ENCODE data around the gene ASCC1. TPM values are rescaled to one million over a fixed set of nuclear protein-coding genes. Genes with fewer than 3 reads are reported as not detected.

Gene ASCC1
- total and polyA plus RNA-seq, 2 of the 4 experiments (the other 2 are of a cell fraction), result 15.9 to 21.0 TPM

DNA sequence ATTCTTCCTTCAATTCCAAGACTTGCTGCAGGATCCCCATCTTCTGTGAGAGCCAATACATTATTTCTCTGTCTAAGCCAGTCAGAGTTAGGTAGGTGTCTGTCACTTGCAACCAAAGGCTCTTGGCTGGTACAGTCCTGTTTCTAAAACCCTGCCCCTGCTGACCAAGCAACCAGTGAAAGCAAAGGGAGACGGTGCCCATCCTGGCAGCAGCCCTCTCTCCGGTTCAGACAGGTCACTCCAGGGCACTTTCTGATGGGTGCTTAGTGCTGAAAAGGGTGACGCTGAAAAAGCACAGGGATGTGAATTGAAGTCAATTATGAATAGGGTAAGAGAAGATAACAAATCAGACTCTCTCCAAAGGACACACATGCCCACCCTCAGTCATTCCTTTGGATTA, 165.2 kb downstream of the ASCC1 start:
- ATAC-seq (ENCODE audit: low read depth) (no peak), DNase-seq (no peak)
- Histone ChIP-seq H4K5ac (ENCODE audit: low read depth, low read length) (no peak overlapping the region), H3K4me1 (ENCODE audit: control insufficient read depth, insufficient read depth, low read length) (no peaks in the 10 kb centered on the region; the same call in 1 of the 2 replicates), H4K91ac (ENCODE audit: insufficient read depth, low read depth, low read length) (no peak overlapping the region), H2BK5ac (ENCODE audit: low read depth, low read length, poor library complexity, severe bottlenecking) (no peak overlapping the region), H3K27ac (ENCODE audit: insufficient read depth, low read length) (no peak overlapping the region), H3K56ac (ENCODE audit: extremely low read depth, insufficient read depth, low read length) (no peak overlapping the region), H3K18ac (ENCODE audit: low read depth, low read length) (no peak overlapping the region), H2BK20ac (ENCODE audit: low read depth, low read length) (no peak overlapping the region), H2AK9ac (replicated peaks; ENCODE audit: low read depth, low read length, poor library complexity) (no peak overlapping the region), H3K36me3 (ENCODE audit: control insufficient read depth, insufficient read depth, low read length) (no peaks in the 10 kb centered on the region), H3K4me3 (ENCODE audit: insufficient read depth, low read depth, low read length) (no peak overlapping the region), H2BK120ac (ENCODE audit: low read depth, low read length) (no peak overlapping the region), H3K14ac (replicated peaks; ENCODE audit: low read depth, low read length) (no peak overlapping the region), H3K79me1 (ENCODE audit: low read depth in 1 of 2, low read length in 2 of 2) (no peaks in the 10 kb centered on the region), H2AK5ac (ENCODE audit: low read depth, low read length) (no peak overlapping the region), H2BK15ac (ENCODE audit: low read depth, low read length) (no peak overlapping the region), H4K8ac (ENCODE audit: low read depth in 2 of 2, low read length in 2 of 2) (no peak overlapping the region), H2AFZ (replicated peaks; ENCODE audit: low read length, poor library complexity) (no peak overlapping the region), H4K20me1 (ENCODE audit: insufficient read depth, low read length) (no peaks in the 10 kb centered on the region), H3K23ac (ENCODE audit: low read depth, low read length) (no peak overlapping the region), H3K4me2 (ENCODE audit: low read depth, low read length) (no peak overlapping the region), H3K9ac (ENCODE audit: low read depth, low read length) (no peak overlapping the region), H3K9me3 (ENCODE audit: control insufficient read depth, insufficient read depth, low read length) (peaks cover 5% of the 10 kb centered on the region), H3K27me3 (ENCODE audit: control insufficient read depth, insufficient read depth, low read length) (peaks cover 32% of the 10 kb centered on the region), H3K4ac (ENCODE audit: low read depth, low read length) (no peak overlapping the region), H3K9me1 (ENCODE audit: insufficient read depth, low read length) (no peaks in the 10 kb centered on the region)
- intact Hi-C loops (cut with micrococcal nuclease), result no loop called here
- ChIA-PET POLR2A (ENCODE audit: unreplicated experiment) (no interaction called here), CTCF (no interaction called here)
- in situ Hi-C loops (cut with MboI; ENCODE audit: low sequenced_read_pairs), result loop anchor here (10.0 kb wide), 1 partner anchor 284 kb away; no protein-coding TSS in a partner anchor
- TF ChIP-seq, protein P1, sequence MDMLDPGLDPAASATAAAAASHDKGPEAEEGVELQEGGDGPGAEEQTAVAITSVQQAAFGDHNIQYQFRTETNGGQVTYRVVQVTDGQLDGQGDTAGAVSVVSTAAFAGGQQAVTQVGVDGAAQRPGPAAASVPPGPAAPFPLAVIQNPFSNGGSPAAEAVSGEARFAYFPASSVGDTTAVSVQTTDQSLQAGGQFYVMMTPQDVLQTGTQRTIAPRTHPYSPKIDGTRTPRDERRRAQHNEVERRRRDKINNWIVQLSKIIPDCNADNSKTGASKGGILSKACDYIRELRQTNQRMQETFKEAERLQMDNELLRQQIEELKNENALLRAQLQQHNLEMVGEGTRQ (IDR thresholded peaks at IDR 0.05; ENCODE audit: low read depth, low read length), result no peak
- no TSS peak for BruUV-seq (replicated peaks)
- dilution Hi-C loops (cut with HindIII; ENCODE audit: low sequenced_read_pairs, unreplicated experiment), result no loop called here
- WGBS, 2 experiments (ENCODE audit: extremely low coverage in 2 of 2, insufficient read length in 1 of 2), result no CpG with 5 or more reads among the region's 3 CpGs

Data from IMR-90 (cell line).